Activated CD4-positive, CD25-positive, alpha-beta regulatory T cell treated with anti-CD3 and anti-CD28 coated beads, Interleukin-2, amount 50 U/mL, for 16 hours (primary cell): ENCODE measurements around the gene ZBTB44.
A peak's percentile ranks its signal among the peaks of the same experiment; 100 is the strongest.

Source experiments
- DNase-seq: peaks from one replicate; pipeline ENCODE4 v3.0.0-alpha.2; 2020; ENCODE audit warnings: low read depth, low spot score

The ZBTB44 gene

GRCh38 chr11:130214861-130215530 lies 99.7 kb downstream of the ZBTB44 start:
- DNase-seq, result no peak

- no peak for DNase-seq
These were observed 100.8 kb downstream of the ZBTB44 start for GRCh38 chr11:130213979-130214281.

GRCh38 chr11:130213143-130213978 lies 101.4 kb downstream of the ZBTB44 start:
- DNase-seq, result peak; percentile 51

GRCh38 chr11:130212431-130212961 lies 102.2 kb downstream of the ZBTB44 start:
- no peak for DNase-seq

GRCh38 chr11:130211781-130212401 lies 102.8 kb downstream of the ZBTB44 start:
- no peak for DNase-seq

- DNase-seq, result no peak
These were observed 103.6 kb downstream of the ZBTB44 start for GRCh38 chr11:130211144-130211543.

- no peak for DNase-seq
These were observed 104.5 kb downstream of the ZBTB44 start for GRCh38 chr11:130209954-130210854.

GRCh38 chr11:130209128-130209932 lies 105.4 kb downstream of the ZBTB44 start:
- DNase-seq, result no peak

GRCh38 chr11:130208241-130209127 lies 106.2 kb downstream of the ZBTB44 start:
- DNase-seq, result no peak

- DNase-seq, result no peak
These were observed 108.6 kb downstream of the ZBTB44 start for GRCh38 chr11:130206141-130206540.

GRCh38 chr11:130204703-130205095 lies 110.0 kb downstream of the ZBTB44 start:
- DNase-seq, result no peak

- no peak for DNase-seq
These were observed 110.7 kb downstream of the ZBTB44 start for GRCh38 chr11:130203766-130204702.

- DNase-seq, result no peak
These were observed 111.7 kb downstream of the ZBTB44 start for GRCh38 chr11:130202818-130203689.

- no peak for DNase-seq
These were observed 112.5 kb downstream of the ZBTB44 start for GRCh38 chr11:130202009-130202817.

GRCh38 chr11:130201026-130201425 lies 113.7 kb downstream of the ZBTB44 start:
- DNase-seq, result no peak

GRCh38 chr11:130199792-130200191 lies 114.9 kb downstream of the ZBTB44 start:
- no peak for DNase-seq

GRCh38 chr11:130198964-130199363 lies 115.8 kb downstream of the ZBTB44 start:
- no peak for DNase-seq
